Neural crest cell (in vitro differentiated cells): Measurements from ENCODE around the gene EEF1AKMT3. TPM values are rescaled to one million over a fixed set of nuclear protein-coding genes. Genes with fewer than 3 reads are reported as not detected.
"Not testable (repeated sequence)": the region's sequence is repeated elsewhere in the genome, so short reads cannot be mapped to it uniquely, and the experiment has no call there.

Source experiments
- DNase-seq: peaks from one replicate; pipeline ENCODE4 v3.0.0; 2021; ENCODE audit warnings: low read depth, mixed read lengths, low spot score
- H3K27ac Mint-ChIP-seq: one replicate; pipeline ENCODE4 v1.8.0; 2021; ENCODE audit warnings: mild to moderate bottlenecking, mixed read lengths; ENCODE audit not compliant: unreplicated experiment
- H3K27me3 Mint-ChIP-seq: 2 replicates; pipeline ENCODE4 v1.8.0; 2021; ENCODE audit warnings: low read depth, mild to moderate bottlenecking, mixed read lengths
- H3K36me3 Mint-ChIP-seq: 2 replicates; pipeline ENCODE4 v1.8.0; 2021; ENCODE audit warnings: low read depth, mild to moderate bottlenecking, mixed read lengths
- H3K4me1 Mint-ChIP-seq: 2 replicates; pipeline ENCODE4 v1.8.0; 2021; ENCODE audit warnings: mixed read lengths
- H3K4me3 Mint-ChIP-seq: one replicate; pipeline ENCODE4 v1.8.0; 2021; ENCODE audit warnings: mild to moderate bottlenecking, mixed read lengths
- H3K9me3 Mint-ChIP-seq: 2 replicates; pipeline ENCODE4 v1.8.0; 2021; ENCODE audit warnings: mixed read lengths
- total RNA-seq: library from RNA; stranded (reverse); gene quantifications from 2 replicates; pipeline ENCODE4 v1.2.1, GENCODE V29; 2021
- TF ChIP-seq, protein P1 (sequence below): fragments of 200-600 bp; sonication (generic); conservative IDR thresholded peaks from 2 replicates; pipeline ENCODE4 v1.5.0; 2021; ENCODE audit warnings: antibody characterized with exemption, mild to moderate bottlenecking

Gene EEF1AKMT3
- total RNA-seq, 1 donor from 2014 or later: 5.6 TPM

GRCh38 chr12:57767876-57768275 lies 4.5 kb upstream of the EEF1AKMT3 start:
- Mint-ChIP-seq H3K9me3 (no peaks in the 10 kb centered on the region), H3K27me3 (peaks cover 67% of the 10 kb centered on the region), H3K36me3 (peaks cover 10% of the 10 kb centered on the region), H3K4me1 (peaks cover 24% of the 10 kb centered on the region), H3K27ac (no peak overlapping the region), H3K4me3 (no peak overlapping the region)
- no peak for DNase-seq
- TF ChIP-seq, protein P1, sequence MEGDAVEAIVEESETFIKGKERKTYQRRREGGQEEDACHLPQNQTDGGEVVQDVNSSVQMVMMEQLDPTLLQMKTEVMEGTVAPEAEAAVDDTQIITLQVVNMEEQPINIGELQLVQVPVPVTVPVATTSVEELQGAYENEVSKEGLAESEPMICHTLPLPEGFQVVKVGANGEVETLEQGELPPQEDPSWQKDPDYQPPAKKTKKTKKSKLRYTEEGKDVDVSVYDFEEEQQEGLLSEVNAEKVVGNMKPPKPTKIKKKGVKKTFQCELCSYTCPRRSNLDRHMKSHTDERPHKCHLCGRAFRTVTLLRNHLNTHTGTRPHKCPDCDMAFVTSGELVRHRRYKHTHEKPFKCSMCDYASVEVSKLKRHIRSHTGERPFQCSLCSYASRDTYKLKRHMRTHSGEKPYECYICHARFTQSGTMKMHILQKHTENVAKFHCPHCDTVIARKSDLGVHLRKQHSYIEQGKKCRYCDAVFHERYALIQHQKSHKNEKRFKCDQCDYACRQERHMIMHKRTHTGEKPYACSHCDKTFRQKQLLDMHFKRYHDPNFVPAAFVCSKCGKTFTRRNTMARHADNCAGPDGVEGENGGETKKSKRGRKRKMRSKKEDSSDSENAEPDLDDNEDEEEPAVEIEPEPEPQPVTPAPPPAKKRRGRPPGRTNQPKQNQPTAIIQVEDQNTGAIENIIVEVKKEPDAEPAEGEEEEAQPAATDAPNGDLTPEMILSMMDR: no peak

GRCh38 chr12:57769594-57769993 lies 2.8 kb upstream of the EEF1AKMT3 start:
- peaks cover 10% of the 10 kb centered on the region for H3K36me3 Mint-ChIP-seq
- TF ChIP-seq, protein P1: no peak
- H3K27me3 Mint-ChIP-seq: peaks cover 50% of the 10 kb centered on the region
- DNase-seq: no peak
- peaks cover 27% of the 10 kb centered on the region for H3K4me1 Mint-ChIP-seq
- no peak overlapping the region for H3K27ac Mint-ChIP-seq
- peak overlapping the region; percentile 58 for H3K4me3 Mint-ChIP-seq
- no peaks in the 10 kb centered on the region for H3K9me3 Mint-ChIP-seq

GRCh38 chr12:57770734-57771133 lies 1.7 kb upstream of the EEF1AKMT3 start:
- TF ChIP-seq, protein P1: no peak
- no peak for DNase-seq
- H3K27me3 Mint-ChIP-seq: peaks cover 38% of the 10 kb centered on the region
- peaks cover 29% of the 10 kb centered on the region for H3K4me1 Mint-ChIP-seq
- H3K4me3 Mint-ChIP-seq: peak overlapping the region; percentile 66
- H3K9me3 Mint-ChIP-seq: no peaks in the 10 kb centered on the region
- no peak overlapping the region for H3K27ac Mint-ChIP-seq
- H3K36me3 Mint-ChIP-seq: peaks cover 12% of the 10 kb centered on the region

- peaks cover 32% of the 10 kb centered on the region for H3K27me3 Mint-ChIP-seq
- peak overlapping the region; percentile 100 for H3K27ac Mint-ChIP-seq
- H3K9me3 Mint-ChIP-seq: no peaks in the 10 kb centered on the region
- H3K36me3 Mint-ChIP-seq: peaks cover 14% of the 10 kb centered on the region
- H3K4me3 Mint-ChIP-seq: peak overlapping the region; percentile 99
- TF ChIP-seq, protein P1: no peak
- peak; percentile 75 for DNase-seq
- H3K4me1 Mint-ChIP-seq: peaks cover 28% of the 10 kb centered on the region
Observed at GRCh38 chr12:57771236-57771872, 1.1 kb upstream of the EEF1AKMT3 start.

GRCh38 chr12:57771873-57772428 lies 463 bp upstream of the EEF1AKMT3 start, which contains the start of gene METTL1:
Gene METTL1 (minus strand): TSS chr12:57772105. CDS start chr12:57772083, 22 bp downstream.
- Mint-ChIP-seq H3K9me3 (no peaks in the 10 kb centered on the region), H3K4me1 (peaks cover 22% of the 10 kb centered on the region), H3K27me3 (peaks cover 26% of the 10 kb centered on the region), H3K4me3 (peak within 1 kb of the TSS; percentile 99), H3K36me3 (peaks cover 14% of the 10 kb centered on the region), H3K27ac (peak within 1 kb of the TSS; percentile 100)
- DNase-seq: peak; percentile 89
- TF ChIP-seq, protein P1: no peak

DNA sequence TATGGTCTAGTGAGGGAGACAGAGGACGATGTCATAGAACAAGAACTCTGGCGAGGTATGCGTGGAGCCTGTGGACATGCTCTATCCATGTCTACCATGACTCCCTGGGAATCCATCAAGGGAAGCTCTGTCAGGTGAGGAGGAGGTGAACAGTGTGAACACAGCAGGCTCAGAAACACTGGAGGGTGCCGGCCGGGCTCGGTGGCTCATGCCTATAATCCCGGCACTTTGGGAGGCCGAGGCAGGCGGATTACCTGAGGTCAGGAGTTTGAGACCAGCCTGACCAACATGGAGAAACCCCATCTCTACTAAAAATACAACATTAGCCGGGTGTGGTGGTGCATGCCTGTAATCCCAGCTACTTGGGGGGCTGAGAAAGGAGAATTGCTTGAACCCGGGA lies 2.2 kb downstream of the EEF1AKMT3 start:
- H3K27me3 Mint-ChIP-seq, H3K27ac Mint-ChIP-seq, H3K9me3 Mint-ChIP-seq, DNase-seq, H3K36me3 Mint-ChIP-seq: not testable (repeated sequence)
- H3K4me3 Mint-ChIP-seq: peak overlapping the region; percentile 74
- peaks cover 21% of the 10 kb centered on the region for H3K4me1 Mint-ChIP-seq
